ENCODE data around the gene MARK4. TPM values are rescaled to one million over a fixed set of nuclear protein-coding genes. Genes with fewer than 3 reads are reported as not detected.

MARK4 gene
- total RNA-seq, 1 experiment from 2014 or later = 37.7 TPM

GRCh38 chr19:45349126-45349415 lies 98.0 kb downstream of the MARK4 start (continued):
- TF ChIP-seq TCF7L2 (IDR thresholded peaks at IDR 0.05; ENCODE audit: borderline replicate concordance, extremely low read depth, insufficient read depth, insufficient read length) (no peak), YY1 (IDR thresholded peaks at IDR 0.05; ENCODE audit: extremely low read depth, insufficient replicate concordance, low read depth, low read length) (no peak)

- ChIA-PET RAD21 (ENCODE audit: low non-redundant PET in 1 of 2, low total read pairs in 2 of 2, uncharacterized antibody in 2 of 2, unreplicated experiment in 2 of 2) (no interaction called here), CTCF (no interaction called here), POLR2A (no interaction called here)
- DNase-seq (ENCODE audit: low read depth, low spot score) = no peak
- H3K27ac ChIP-seq (ENCODE audit: low read depth, low read length) = no peak overlapping the region
- H3K9me2 ChIP-seq (ENCODE audit: insufficient read depth) = no peaks in the 10 kb centered on the region
- H3K27me3 ChIP-seq (ENCODE audit: insufficient read depth, low read length) = no peaks in the 10 kb centered on the region
- H3K4me1 ChIP-seq (ENCODE audit: control insufficient read depth in 1 of 2, insufficient read depth in 2 of 2, low read length in 2 of 2) = peaks cover 10 to 13% of the 10 kb centered on the region in 2 experiments; a peak in 3 of 4 replicates
- no peak overlapping the region for H3K4me3 ChIP-seq (replicated peaks in 1 of 2; ENCODE audit: low read depth in 1 of 2, low read length in 2 of 2)
- H3K9ac ChIP-seq (ENCODE audit: low read length) = no peak overlapping the region
- H2AFZ ChIP-seq (ENCODE audit: low read depth, low read length, poor library complexity, severe bottlenecking) = no peak overlapping the region
- intact Hi-C loops (cut with micrococcal nuclease) = no loop called here
- peaks cover 18 to 19% of the 10 kb centered on the region in 2 experiments; a peak in 3 of 4 replicates for H3K36me3 ChIP-seq (ENCODE audit: control insufficient read depth in 1 of 2, insufficient read depth in 2 of 2, low read length in 2 of 2)
- no peaks in the 10 kb centered on the region for H4K20me1 ChIP-seq (ENCODE audit: insufficient read depth)
- no peaks in the 10 kb centered on the region for H3K9me3 ChIP-seq (ENCODE audit: control insufficient read depth in 1 of 2, insufficient read depth in 1 of 2, low read depth in 1 of 2, low read length in 2 of 2)
- no TSS peak for BruUV-seq (replicated peaks)
- TF ChIP-seq ZNF274 (IDR thresholded peaks at IDR 0.05; ENCODE audit: low read depth, low read length) (no peak), EZH2 (IDR thresholded peaks at IDR 0.05) (no peak), YY1 (IDR thresholded peaks at IDR 0.05; ENCODE audit: extremely low read depth, insufficient replicate concordance, low read depth, low read length) (no peak), TCF7L2 (IDR thresholded peaks at IDR 0.05; ENCODE audit: borderline replicate concordance, extremely low read depth, insufficient read depth, insufficient read length) (no peak), CTCF (IDR thresholded peaks at IDR 0.05 in 2 of 3, conservative IDR thresholded peaks at IDR 0.05 in 1 of 3; ENCODE audit: borderline replicate concordance in 1 of 3, insufficient read depth in 1 of 3, low read depth in 2 of 3, low read length in 2 of 3) (no peak), EZH2phosphoT487 (IDR thresholded peaks at IDR 0.05; ENCODE audit: borderline replicate concordance) (no peak), MAX (IDR thresholded peaks at IDR 0.05) (no peak), SP1 (IDR thresholded peaks at IDR 0.05; ENCODE audit: low read depth) (no peak), FOSL1 (IDR thresholded peaks at IDR 0.05; ENCODE audit: low read depth) (no peak), SIN3A (IDR thresholded peaks at IDR 0.05; ENCODE audit: low read depth) (no peak), EGR1 (IDR thresholded peaks at IDR 0.05; ENCODE audit: low read depth) (no peak), ZBTB33 (IDR thresholded peaks at IDR 0.05; ENCODE audit: extremely low read depth, insufficient replicate concordance, low read length) (no peak), SRF (IDR thresholded peaks at IDR 0.05; ENCODE audit: low read depth) (no peak), REST (IDR thresholded peaks at IDR 0.05; ENCODE audit: low read depth) (no peak), CBX3 (IDR thresholded peaks at IDR 0.05; ENCODE audit: low read depth) (no peak), RAD21 (IDR thresholded peaks at IDR 0.05; ENCODE audit: low read depth) (no peak), POLR2A (IDR thresholded peaks at IDR 0.05; ENCODE audit: borderline replicate concordance, extremely low read depth, insufficient read depth, insufficient read length) (no peak), ZFX (IDR thresholded peaks at IDR 0.05) (no peak), CEBPB (IDR thresholded peaks at IDR 0.05; ENCODE audit: low read depth) (no peak)
- H3K4me2 ChIP-seq (ENCODE audit: low read length) = no peak overlapping the region
- H3K79me2 ChIP-seq (ENCODE audit: insufficient read depth, low read length) = 0 out of 2 replicates have a peak, but pooled peaks cover 1% of the 10 kb centered on the region
- ATAC-seq = no peak
Observed at GRCh38 chr19:45349430-45349941, 98.4 kb downstream of the MARK4 start.
